ENCODE data around the gene HOXC10. TPM values are rescaled to one million over a fixed set of nuclear protein-coding genes. Genes with fewer than 3 reads are reported as not detected.

Gene HOXC10
- total RNA-seq, 3 donors from 2014 or later (not counting 1 experiment from before 2014, with no cell fraction given), result not detected

GRCh38 chr12:54032086-54032619 lies 47.2 kb downstream of the HOXC10 start:
- no peak for ATAC-seq
- DNase-seq, result no peak
- H3K4me3 ChIP-seq (ENCODE audit: low read length), result no peak overlapping the region
- Mint-ChIP-seq H3K4me1 (peaks cover 23 to 28% of the 10 kb centered on the region in 2 donors), H3K27ac (no peak overlapping the region), H3K9me3 (peaks cover 0 to 2% of the 10 kb centered on the region in 2 donors), H3K36me3 (no peaks in the 10 kb centered on the region), H3K4me3 (peak overlapping the region; percentile 88), H3K27me3 (ENCODE audit: low read depth in 2 of 2) (peaks cover 76 to 91% of the 10 kb centered on the region in 2 donors)
- no peaks in the 10 kb centered on the region for H3K36me3 ChIP-seq (ENCODE audit: control insufficient read depth, insufficient read depth, low read length)
- intact Hi-C loops (cut with micrococcal nuclease), result loop anchor here (1.0 to 10.0 kb wide), 4 partner anchors 15 to 159 kb away; no protein-coding TSS in a partner anchor
- WGBS (ENCODE audit: insufficient coverage), result 41% methylated on average over 6 of the region's 6 CpGs
- H3K4me1 ChIP-seq (ENCODE audit: control insufficient read depth, insufficient read depth, low read length), result peaks cover 26% of the 10 kb centered on the region
- no peak for TF ChIP-seq CTCF (IDR thresholded peaks at IDR 0.05)
- no peak overlapping the region for H3K27ac ChIP-seq (ENCODE audit: low read length)
- H3K9me3 ChIP-seq (ENCODE audit: control insufficient read depth, insufficient read depth, low read length), result peaks cover 9% of the 10 kb centered on the region
- H3K27me3 ChIP-seq (ENCODE audit: control insufficient read depth, insufficient read depth, low read length), result peaks cover 91% of the 10 kb centered on the region

GRCh38 chr12:54032627-54033100 lies 47.7 kb downstream of the HOXC10 start, which contains the start of gene HOXC5:
Gene HOXC5, plus strand, starts transcription at chr12:54033050. Its CDS starts 73 bp downstream, at chr12:54033123.
- peak; percentile 60 to 84 for DNase-seq
- Mint-ChIP-seq H3K27ac (peak within 1 kb of the TSS; percentile 45 to 75), H3K36me3 (no peaks in the 10 kb centered on the region), H3K4me1 (peaks cover 23 to 27% of the 10 kb centered on the region in 2 donors), H3K27me3 (ENCODE audit: low read depth in 2 of 2) (peaks cover 76 to 91% of the 10 kb centered on the region in 2 donors), H3K9me3 (peaks cover 0 to 2% of the 10 kb centered on the region in 2 donors), H3K4me3 (peak within 1 kb of the TSS; percentile 88)
- Histone ChIP-seq H3K27ac (ENCODE audit: low read length) (no peak within 1 kb of the TSS), H3K27me3 (ENCODE audit: control insufficient read depth, insufficient read depth, low read length) (peaks cover 88% of the 10 kb centered on the region), H3K9me3 (ENCODE audit: control insufficient read depth, insufficient read depth, low read length) (peaks cover 9% of the 10 kb centered on the region), H3K36me3 (ENCODE audit: control insufficient read depth, insufficient read depth, low read length) (no peaks in the 10 kb centered on the region), H3K4me3 (ENCODE audit: low read length) (peak within 1 kb of the TSS; percentile 4), H3K4me1 (ENCODE audit: control insufficient read depth, insufficient read depth, low read length) (peaks cover 26% of the 10 kb centered on the region)
- intact Hi-C loops (cut with micrococcal nuclease), result loop anchor here (1.0 to 10.0 kb wide), 4 partner anchors 16 to 159 kb away; no protein-coding TSS in a partner anchor
- WGBS (ENCODE audit: insufficient coverage), result 3% methylated on average over 12 of the region's 12 CpGs
- ATAC-seq, result peak; percentile 53 to 69 (median 65)
- peak; percentile 95 for TF ChIP-seq CTCF (IDR thresholded peaks at IDR 0.05)

GRCh38 chr12:54033106-54033979 lies 48.4 kb downstream of the HOXC10 start:
- Histone ChIP-seq H3K9me3 (ENCODE audit: control insufficient read depth, insufficient read depth, low read length) (peaks cover 9% of the 10 kb centered on the region), H3K27ac (ENCODE audit: low read length) (no peak overlapping the region), H3K27me3 (ENCODE audit: control insufficient read depth, insufficient read depth, low read length) (peaks cover 87% of the 10 kb centered on the region), H3K4me1 (ENCODE audit: control insufficient read depth, insufficient read depth, low read length) (peaks cover 26% of the 10 kb centered on the region), H3K4me3 (ENCODE audit: low read length) (peak overlapping the region; percentile 4), H3K36me3 (ENCODE audit: control insufficient read depth, insufficient read depth, low read length) (no peaks in the 10 kb centered on the region)
- H3K27ac Mint-ChIP-seq, result peak overlapping the region; percentile 45 to 75
- H3K9me3 Mint-ChIP-seq, result peaks cover 0 to 2% of the 10 kb centered on the region in 2 donors
- WGBS (ENCODE audit: insufficient coverage), result 4% methylated on average over 61 of the region's 61 CpGs
- H3K4me1 Mint-ChIP-seq, result peaks cover 23 to 27% of the 10 kb centered on the region in 2 donors
- no peaks in the 10 kb centered on the region for H3K36me3 Mint-ChIP-seq
- peaks cover 79 to 92% of the 10 kb centered on the region in 2 donors for H3K27me3 Mint-ChIP-seq (ENCODE audit: low read depth in 2 of 2)
- ATAC-seq, result peak in 2 of 3 donors; percentile 26 to 40
- intact Hi-C loops (cut with micrococcal nuclease), result loop anchor here (2.0 to 10.0 kb wide), 3 partner anchors 17 to 51 kb away; no protein-coding TSS in a partner anchor
- DNase-seq, result peak in 1 of 2 donors; percentile 34
- H3K4me3 Mint-ChIP-seq, result peak overlapping the region; percentile 88
- TF ChIP-seq CTCF (IDR thresholded peaks at IDR 0.05), result no peak

Measured in natural killer cell (primary cell).